Karpas-422 (cell line): ENCODE data around the gene SWAP70. TPM values are rescaled to one million over a fixed set of nuclear protein-coding genes. Genes with fewer than 3 reads are reported as not detected.
"Not testable (repeated sequence)": the region's sequence is repeated elsewhere in the genome, so short reads cannot be mapped to it uniquely, and the experiment has no call there.

Experiments used
- DNase-seq: peaks from one replicate; pipeline ENCODE4 v3.0.0-alpha.2; 2015
- H2AFZ ChIP-seq: fragments of 200-600 bp; sonication (generic); 2 replicates; pipeline ENCODE4 v1.6.1; 2014; ENCODE audit warnings: antibody characterized with exemption, low read length, mixed read lengths
- H3K27ac ChIP-seq: fragments of 200-600 bp; sonication (generic); 2 replicates; pipeline ENCODE4 v1.5.1; 2014; ENCODE audit warnings: mild to moderate bottlenecking, low read length, moderate library complexity
- H3K27me3 ChIP-seq: fragments of 200-600 bp; sonication (generic); 2 replicates; pipeline ENCODE4 v1.6.1; 2014; ENCODE audit warnings: low read length, mixed read lengths
- H3K36me3 ChIP-seq: fragments of 200-600 bp; sonication (generic); 2 replicates; pipeline ENCODE4 v1.6.1; 2014; ENCODE audit warnings: low read length, mixed read lengths; ENCODE audit not compliant: insufficient read depth
- H3K4me1 ChIP-seq: fragments of 200-600 bp; sonication (generic); 2 replicates; pipeline ENCODE4 v1.6.1; 2014; ENCODE audit warnings: mild to moderate bottlenecking, low read length, mixed read lengths
- H3K4me2 ChIP-seq: fragments of 200-600 bp; sonication (generic); 2 replicates; pipeline ENCODE4 v1.6.1; 2014; ENCODE audit warnings: low read length, low read depth, mild to moderate bottlenecking; ENCODE audit not compliant: poor library complexity, severe bottlenecking
- H3K4me3 ChIP-seq: fragments of 200-600 bp; sonication (generic); 2 replicates; pipeline ENCODE4 v1.5.1; 2014; ENCODE audit warnings: mild to moderate bottlenecking, antibody characterized with exemption, low read length, mixed read lengths
- H3K79me2 ChIP-seq: fragments of 200-600 bp; sonication (generic); 2 replicates; pipeline ENCODE4 v1.6.1; 2014; ENCODE audit warnings: mild to moderate bottlenecking, low read length, mixed read lengths
- H3K9ac ChIP-seq: fragments of 200-600 bp; sonication (generic); 2 replicates; pipeline ENCODE4 v1.6.0; 2014; ENCODE audit warnings: low read length
- H3K9me2 ChIP-seq: fragments of 200-600 bp; sonication (generic), shearing (Covaris generic); replicated peaks from 2 replicates; pipeline ENCODE4 v1.6.0; 2014; ENCODE audit warnings: mild to moderate bottlenecking, low read length, moderate library complexity; ENCODE audit not compliant: insufficient read depth
- H3K9me3 ChIP-seq: fragments of 300-700, 200-600 bp; sonication (generic); 2 replicates; pipeline ENCODE4 v1.6.1; 2014; ENCODE audit warnings: low read length, mixed read lengths
- H4K20me1 ChIP-seq: fragments of 200-600 bp; sonication (generic); 2 replicates; pipeline ENCODE4 v1.6.1; 2014; ENCODE audit warnings: mild to moderate bottlenecking, antibody characterized with exemption, low read length, low read depth; ENCODE audit not compliant: insufficient read depth
- total RNA-seq: library from RNA; depleted of rRNA; stranded (reverse); fragments of >200 nt; shearing (Covaris generic); gene quantifications from 2 replicates; pipeline ENCODE4 v1.2.3, GENCODE V29; 2014; ENCODE audit warnings: low replicate concordance; rRNA removed

SWAP70 gene
- 77.0 and 82.4 TPM in 2 replicates for total RNA-seq

DNA sequence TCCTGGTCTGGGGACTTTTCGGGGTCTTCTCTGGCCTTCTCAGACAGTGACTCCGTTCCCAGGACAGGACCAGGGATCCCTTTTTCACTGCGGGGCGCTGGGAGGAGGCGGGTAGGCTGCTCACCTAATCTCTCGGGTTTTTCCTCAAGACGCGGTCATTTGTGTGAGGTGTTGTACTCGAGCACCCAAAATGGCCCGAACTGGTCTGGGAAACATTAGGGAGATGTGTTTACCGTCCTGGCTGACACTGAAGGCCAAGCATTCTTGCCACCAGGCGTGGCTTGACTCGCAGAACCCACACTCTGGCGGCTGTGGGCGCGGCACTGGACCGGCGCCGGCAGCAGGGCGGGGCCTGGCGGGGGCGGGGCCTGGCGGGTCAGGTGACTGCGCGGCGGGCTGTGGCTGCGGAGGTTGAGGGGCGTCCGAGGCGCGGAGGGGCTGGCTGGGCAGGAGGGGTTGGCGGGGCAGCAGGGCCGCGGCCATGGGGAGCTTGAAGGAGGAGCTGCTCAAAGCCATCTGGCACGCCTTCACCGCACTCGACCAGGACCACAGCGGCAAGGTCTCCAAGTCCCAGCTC, at the start of gene SWAP70:
Gene SWAP70 (plus strand): TSS at position 379 of the 577 bp plus-strand sequence. CDS start 103 bp downstream, at position 482.
- Histone ChIP-seq H2AFZ (peak within 1 kb of the TSS; percentile 59), H3K36me3 (peaks cover 33% of the 10 kb centered on the region), H3K27ac (peak within 1 kb of the TSS; percentile 91), H3K79me2 (peaks cover 48% of the 10 kb centered on the region), H3K9ac (peak within 1 kb of the TSS; percentile 90), H3K4me1 (peaks cover 54% of the 10 kb centered on the region), H3K27me3 (no peaks in the 10 kb centered on the region), H3K9me3 (no peaks in the 10 kb centered on the region), H3K4me3 (peak within 1 kb of the TSS; percentile 92), H3K4me2 (peak within 1 kb of the TSS; percentile 79), H4K20me1 (no peaks in the 10 kb centered on the region), H3K9me2 (no peaks in the 10 kb centered on the region)
- DNase-seq = peak; percentile 94

DNA sequence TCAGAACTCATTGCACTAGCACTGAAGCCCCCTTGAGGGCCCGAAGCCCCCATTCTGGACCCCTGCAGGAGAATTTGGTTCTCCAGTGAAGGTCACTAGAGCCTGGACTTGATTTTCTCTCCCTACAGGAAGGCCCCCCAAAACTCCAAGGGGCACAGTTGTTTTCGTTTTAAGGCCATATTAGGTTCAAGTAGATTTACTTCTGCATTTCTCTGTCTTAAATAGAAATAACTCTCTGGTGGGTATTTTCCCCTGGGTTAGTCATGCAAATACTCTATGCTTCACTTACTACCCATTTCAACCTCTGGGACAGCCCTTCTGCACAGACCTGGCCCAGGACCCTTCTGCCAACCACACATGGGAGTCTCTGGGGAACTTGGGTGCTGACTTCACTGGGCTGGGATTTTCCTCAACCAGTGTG, 48.8 kb upstream of the SWAP70 start:
- Histone ChIP-seq H3K9ac (peak overlapping the region; percentile 88), H4K20me1 (no peaks in the 10 kb centered on the region), H3K27ac (peak overlapping the region; percentile 100), H2AFZ (no peak overlapping the region), H3K36me3 (no peaks in the 10 kb centered on the region), H3K4me2 (peak overlapping the region; percentile 93), H3K9me3 (no peaks in the 10 kb centered on the region), H3K4me3 (peak overlapping the region; percentile 67), H3K4me1 (peaks cover 69% of the 10 kb centered on the region), H3K9me2 (no peaks in the 10 kb centered on the region), H3K79me2 (no peaks in the 10 kb centered on the region), H3K27me3 (no peaks in the 10 kb centered on the region)
- peak; percentile 95 for DNase-seq

DNA sequence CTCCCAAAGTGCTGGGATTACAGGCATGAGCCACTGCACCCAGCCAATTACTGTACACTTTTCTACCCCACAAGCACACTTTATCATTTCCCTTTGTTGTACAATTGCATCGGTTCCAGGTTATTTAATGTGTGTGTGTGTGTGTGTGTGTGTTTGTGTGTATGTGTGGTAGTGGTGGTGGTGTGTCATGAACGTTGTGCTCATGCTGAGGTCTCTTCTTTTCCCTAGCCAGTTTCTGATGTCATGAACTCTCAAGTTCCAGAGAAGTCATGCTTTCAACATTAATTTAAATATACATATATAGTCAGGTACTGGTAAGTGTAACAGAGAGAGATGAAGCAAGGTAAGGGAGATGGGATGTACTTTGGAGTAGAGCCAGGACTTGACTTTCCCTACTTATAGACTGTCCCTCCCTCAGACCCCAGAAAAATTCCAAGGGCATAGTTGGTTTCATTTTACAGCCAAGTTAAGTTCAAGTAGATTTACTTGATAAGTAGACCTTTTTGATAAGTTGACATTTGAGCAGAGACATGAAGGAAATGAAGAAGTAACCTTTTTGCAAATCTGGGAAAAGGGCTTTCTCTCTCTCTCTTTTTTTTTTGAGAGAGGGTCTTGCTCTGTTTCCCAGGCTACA, 47.7 kb upstream of the SWAP70 start:
- H3K27ac ChIP-seq = peak overlapping the region; percentile 100
- peak overlapping the region; percentile 93 for H3K4me2 ChIP-seq
- H4K20me1 ChIP-seq = no peaks in the 10 kb centered on the region
- no peak overlapping the region for H3K4me3 ChIP-seq
- H3K9me3 ChIP-seq = no peaks in the 10 kb centered on the region
- no peaks in the 10 kb centered on the region for H3K79me2 ChIP-seq
- H2AFZ ChIP-seq = no peak overlapping the region
- H3K4me1 ChIP-seq = peaks cover 62% of the 10 kb centered on the region
- H3K9me2 ChIP-seq = no peaks in the 10 kb centered on the region
- H3K9ac ChIP-seq = peak overlapping the region; percentile 42
- H3K36me3 ChIP-seq = no peaks in the 10 kb centered on the region
- DNase-seq = peak; percentile 73
- H3K27me3 ChIP-seq = no peaks in the 10 kb centered on the region

DNA sequence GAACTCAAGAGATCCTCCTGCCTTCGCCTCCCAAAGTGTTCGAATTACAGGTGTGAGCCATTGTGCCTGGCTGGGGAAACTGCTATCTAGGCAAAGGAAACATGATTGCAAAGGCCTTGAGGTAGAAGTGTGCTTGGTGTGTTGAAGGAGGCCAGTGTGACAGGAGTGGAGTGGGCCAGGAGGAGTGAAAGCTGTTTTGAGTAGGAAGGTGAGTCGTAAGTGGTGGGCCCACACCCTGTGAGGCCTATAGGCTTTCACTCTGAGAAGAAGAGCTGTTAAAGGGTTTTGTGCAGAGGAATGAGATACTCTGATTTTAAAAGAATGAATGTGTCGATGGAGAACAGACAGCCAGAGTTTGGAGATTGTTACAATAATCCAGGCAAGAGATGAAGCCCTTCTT, 47.0 kb upstream of the SWAP70 start:
- no peaks in the 10 kb centered on the region for H3K79me2 ChIP-seq
- no peak overlapping the region; the same call in 1 of the 2 replicates for H3K9ac ChIP-seq
- H3K4me3 ChIP-seq = no peak overlapping the region
- no peaks in the 10 kb centered on the region for H4K20me1 ChIP-seq
- peaks cover 60% of the 10 kb centered on the region for H3K4me1 ChIP-seq
- H3K9me3 ChIP-seq = no peaks in the 10 kb centered on the region
- H2AFZ ChIP-seq = no peak overlapping the region
- H3K27ac ChIP-seq = peak overlapping the region; percentile 100; the same call in 1 of the 2 replicates
- no peaks in the 10 kb centered on the region for H3K27me3 ChIP-seq
- H3K4me2 ChIP-seq = peak overlapping the region; percentile 93
- DNase-seq = no peak
- no peaks in the 10 kb centered on the region for H3K36me3 ChIP-seq
- H3K9me2 ChIP-seq = no peaks in the 10 kb centered on the region

DNA sequence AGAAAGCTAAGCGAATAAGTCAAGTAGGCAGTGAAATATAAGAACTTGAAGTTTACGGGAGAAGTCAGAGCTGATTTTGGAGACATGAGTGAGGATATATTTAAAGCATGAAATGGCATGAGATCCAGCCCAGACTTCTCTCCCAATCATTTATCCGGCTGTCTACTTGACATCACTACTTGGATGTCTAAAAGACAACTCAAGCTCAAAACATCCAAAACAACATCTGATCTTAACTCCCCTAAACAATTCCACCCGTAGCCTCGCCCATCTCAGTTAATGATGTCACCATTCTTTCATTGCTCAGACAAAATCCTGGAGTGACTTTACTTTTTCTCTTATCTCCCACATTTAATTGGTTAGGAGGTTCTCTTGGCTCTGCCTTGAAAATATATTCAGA, 45.9 kb upstream of the SWAP70 start:
- Histone ChIP-seq H3K79me2 (no peaks in the 10 kb centered on the region), H3K27ac (no peak overlapping the region), H4K20me1 (no peaks in the 10 kb centered on the region), H2AFZ (no peak overlapping the region), H3K36me3 (no peaks in the 10 kb centered on the region), H3K27me3 (no peaks in the 10 kb centered on the region), H3K4me3 (no peak overlapping the region), H3K9me2 (no peaks in the 10 kb centered on the region), H3K4me2 (no peak overlapping the region), H3K4me1 (peaks cover 53% of the 10 kb centered on the region), H3K9ac (no peak overlapping the region), H3K9me3 (no peaks in the 10 kb centered on the region)
- DNase-seq = no peak

DNA sequence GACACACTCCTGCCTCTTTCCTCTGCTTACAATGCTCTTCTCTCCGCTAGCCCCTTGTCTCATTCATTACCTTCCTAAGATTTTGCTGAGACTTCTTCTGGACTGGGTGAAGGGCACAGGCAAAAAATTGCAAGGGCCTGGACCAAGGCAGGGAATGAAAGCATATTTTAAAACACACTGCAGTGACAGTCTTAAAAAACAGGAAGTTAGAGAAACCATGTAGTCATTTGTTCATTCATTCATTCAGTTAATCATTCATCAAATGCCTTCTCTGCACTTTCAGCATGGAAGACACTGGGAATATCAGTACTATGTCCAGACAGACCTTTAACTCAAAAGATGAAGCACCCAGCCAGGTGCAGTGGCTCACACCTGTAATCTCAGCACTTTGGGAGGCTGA, 44.9 kb upstream of the SWAP70 start:
- Histone ChIP-seq H3K36me3 (no peaks in the 10 kb centered on the region), H3K27ac (no peak overlapping the region), H2AFZ (no peak overlapping the region), H4K20me1 (no peaks in the 10 kb centered on the region), H3K9ac (0 out of 2 replicates have a peak overlapping the region, but pooled peaks have one; percentile 26), H3K9me3 (no peaks in the 10 kb centered on the region), H3K9me2 (no peaks in the 10 kb centered on the region), H3K4me3 (no peak overlapping the region), H3K4me2 (peak overlapping the region; percentile 5), H3K79me2 (no peaks in the 10 kb centered on the region), H3K4me1 (peaks cover 44% of the 10 kb centered on the region), H3K27me3 (no peaks in the 10 kb centered on the region)
- DNase-seq = no peak

DNA sequence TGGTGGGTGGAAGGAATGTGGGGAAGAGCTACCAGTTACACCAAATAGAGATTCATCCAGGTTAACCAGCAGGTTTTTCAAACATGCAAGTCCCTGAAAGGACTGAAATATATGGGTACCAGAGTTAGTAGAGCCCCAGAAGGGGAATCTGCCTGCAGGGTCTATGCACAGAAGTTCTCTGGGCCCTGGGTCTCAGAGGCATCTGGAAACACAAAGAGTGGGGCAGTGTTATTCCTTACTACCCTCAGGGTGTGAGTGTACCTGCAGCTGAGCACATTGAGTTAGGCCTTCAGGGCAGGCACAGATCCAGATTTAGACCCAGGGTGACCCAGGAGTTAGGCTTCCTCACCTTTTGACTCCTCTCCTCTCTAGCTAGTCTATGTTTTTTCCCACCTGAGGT, 43.9 kb upstream of the SWAP70 start:
- peaks cover 45% of the 10 kb centered on the region for H3K4me1 ChIP-seq

DNA sequence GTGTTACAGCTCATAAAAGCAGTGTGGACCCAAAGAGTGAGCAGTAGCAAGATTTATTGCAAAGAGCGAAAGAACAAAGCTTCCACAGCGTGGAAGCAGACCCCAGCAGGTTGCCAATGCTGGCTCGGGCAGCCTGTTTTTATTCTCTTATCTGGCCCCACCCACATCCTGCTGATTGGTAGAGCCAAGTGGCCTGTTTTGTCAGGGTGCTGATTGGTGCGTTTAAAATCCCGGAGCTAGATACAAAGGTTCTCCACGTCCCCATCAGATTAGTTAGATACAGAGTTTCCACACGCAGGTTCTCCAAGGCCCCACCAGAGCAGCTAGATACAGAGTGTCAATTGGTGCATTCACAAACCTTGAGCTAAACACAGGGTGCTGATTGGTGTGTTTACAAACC, 41.5 kb upstream of the SWAP70 start:
- H3K9me3 ChIP-seq, H3K27me3 ChIP-seq, H3K4me3 ChIP-seq, H3K27ac ChIP-seq, H4K20me1 ChIP-seq, H2AFZ ChIP-seq, DNase-seq, H3K36me3 ChIP-seq, H3K9me2 ChIP-seq, H3K4me2 ChIP-seq, H3K79me2 ChIP-seq, H3K9ac ChIP-seq: not testable (repeated sequence)
- H3K4me1 ChIP-seq = peaks cover 28% of the 10 kb centered on the region

More for the DNA sequence above, 43.9 kb upstream of the SWAP70 start:
- no peak for DNase-seq
- H3K9me3 ChIP-seq = no peaks in the 10 kb centered on the region
- H3K9ac ChIP-seq = 0 out of 2 replicates have a peak overlapping the region, but pooled peaks have one; percentile 5
- no peaks in the 10 kb centered on the region for H4K20me1 ChIP-seq
- H3K27ac ChIP-seq = no peak overlapping the region
- no peaks in the 10 kb centered on the region for H3K27me3 ChIP-seq
- peak overlapping the region; percentile 5 for H3K4me2 ChIP-seq
- H3K36me3 ChIP-seq = no peaks in the 10 kb centered on the region
- no peaks in the 10 kb centered on the region for H3K9me2 ChIP-seq
- H2AFZ ChIP-seq = no peak overlapping the region
- no peak overlapping the region for H3K4me3 ChIP-seq
- no peaks in the 10 kb centered on the region for H3K79me2 ChIP-seq
